Heart left ventricle (tissue), 16 donors: Measurements from ENCODE around the gene MMAB. TPM values are rescaled to one million over a fixed set of nuclear protein-coding genes. Genes with fewer than 3 reads are reported as not detected.

ENCODE experiments used
- ATAC-seq, 4 donors: fragments of 200-7000 bp; cut with Tn5 transposase; one replicate each; pipeline ENCODE4 v1.9.1; 2020 to 2022; ENCODE audit warnings: moderate library complexity in 4 of 4, mild to moderate bottlenecking in 3 of 4, moderate number of reproducible peaks in 1 of 4
- DNase-seq, 5 donors: peaks; one replicate each; pipeline ENCODE4 v3.0.0-alpha.2; 2020
- H3K27ac ChIP-seq, 12 donors: fragments of 200-600 bp; sonication (generic) in 4 of 12; one replicate each; pipeline versions ENCODE4 v1.5.0 to v1.8.0; 2016 to 2022; ENCODE audit warnings: mild to moderate bottlenecking in 2 of 12
- H3K27me3 ChIP-seq, 9 donors: fragments of 200-600 bp; sonication (generic) in 2 of 9; one replicate each; pipeline versions ENCODE4 v1.5.1 to v1.8.0; 2016 to 2022; ENCODE audit warnings: mild to moderate bottlenecking in 3 of 9
- H3K36me3 ChIP-seq, 9 donors: fragments of 200-600 bp; sonication (generic) in 2 of 9; one replicate each; pipeline versions ENCODE4 v1.5.0 to v1.8.0; 2018 to 2022; ENCODE audit warnings: mild to moderate bottlenecking in 2 of 9
- H3K4me1 ChIP-seq, 12 donors: fragments of 200-600 bp; sonication (generic) in 4 of 12; one replicate each; pipeline versions ENCODE4 v1.5.0 to v1.8.0; 2016 to 2022; ENCODE audit warnings: mild to moderate bottlenecking in 3 of 12
- H3K4me3 ChIP-seq, 12 donors: fragments of 200-600 bp; sonication (generic) in 4 of 12; one replicate each; pipeline versions ENCODE4 v1.5.0 to v1.8.0; 2017 to 2022; ENCODE audit warnings: mild to moderate bottlenecking in 9 of 12, moderate library complexity in 4 of 12
- H3K9me3 ChIP-seq, 12 donors: fragments of 200-600 bp; sonication (generic) in 4 of 12; one replicate each; pipeline versions ENCODE4 v1.5.0 to v1.8.0; 2016 to 2022; ENCODE audit warnings: mild to moderate bottlenecking in 1 of 12
- CTCF ChIP-seq, 12 donors: fragments of 200-600 bp; sonication (generic) in 4 of 12; IDR thresholded peaks; one replicate each; pipeline versions ENCODE4 v1.5.0 to v1.8.0; 2018 to 2022; ENCODE audit warnings: antibody characterized with exemption in 12 of 12, mild to moderate bottlenecking in 5 of 12
- POLR2A ChIP-seq, 2 donors: fragments of 450-650 bp; IDR thresholded peaks; one replicate each; pipeline ENCODE4 v1.6.1; 2017; ENCODE audit warnings: antibody characterized with exemption in 2 of 2, mild to moderate bottlenecking in 2 of 2, moderate library complexity in 2 of 2
- WGBS, 4 donors: extraction: QIAGEN DNeasy Blood & Tissue Kit in 2 of 4; methylation state at CpG; one replicate each; pipeline versions ENCODE4 v1.1.5 to v1.1.7; 2013 to 2018; 5-methylcytosine and 5-hydroxymethylcytosine counted together
- intact Hi-C, 10 donors: fragments of 100-400 bp; cut with DNase I; formaldehyde crosslinking; loops; one replicate each; pipeline versions ENCODE4 v1.11.1 to v1.14.2; 2022
- polyA plus RNA-seq, 2 donors: library from polyadenylated mRNA; stranded (reverse); fragments of 200-250 nt; gene quantifications; one replicate each; pipeline ENCODE4 v1.2.3, GENCODE V29; 2013
- total RNA-seq, 9 donors: library from RNA; depleted of rRNA in 2 of 9; stranded (reverse); fragments of >200 nt in 2 of 9; fragmentation: NEBNext Ultra II Directional in 3 of 9; extraction: Animal tissue kit (Norgen Biotek cat#: 25700) in 3 of 9; gene quantifications; one replicate each; pipeline versions ENCODE4 v1.1.0 to v1.2.4, GENCODE V29; 2016 to 2023
- donor health status: ischemic (EF 13 %, LVEDD 7.1; RV severe dilation, severe dysfunction).
- donor health status: healthy with polysubstance abuse.
- donor health status: DM: no; HTN: yes; CAD: no.
- donor health status: DM: no; HTN: no; CAD: no.
- donor health status: ischemic (EF 25% LVEDD 6.9; RV normal size, moderate dysfunction).
- donor health status: ischemic (EF 25% LVEDD 5.7; RV mildly dilated, moderate dysfunction).
- donor health status: healthy.
- donor health status: DM: yes; HTN: yes; CAD: no.
- donor health status: ischemic (EF 35%, LVEDD 5.7; RV mildly dilated, moderate dysfunction).
- donor health status: nonischemic (EF 11% LVEDD 7.7; RV severe dilation, severe dysfunction).
- donor health status: DM: yes; HTN: yes; CAD: no.
- donor health status: PGD.
- donor health status: ischemic (EF 29% LVEDD 5.4; RV normal size, mild dysfunction).
- donor health status: nonischemic (EF 23%, LVEDD 6.1; RV moderate dilation, normal function).

The MMAB gene
- total and polyA plus RNA-seq, 11 donors = 29.5 to 43.4 (median 34.5) TPM

GRCh38 chr12:109545826-109546225 lies 27.5 kb downstream of the MMAB start:
- intact Hi-C loops = no loop called here
- peaks cover 0 to 13% (median 7%) of the 10 kb centered on the region in 12 donors for H3K4me1 ChIP-seq
- no peak overlapping the region for H3K27ac ChIP-seq
- no peaks in the 10 kb centered on the region for H3K36me3 ChIP-seq
- H3K9me3 ChIP-seq = no peaks in the 10 kb centered on the region
- ATAC-seq (no peak), DNase-seq (peak in 1 of 5 donors; percentile 28)
- no peak overlapping the region for H3K4me3 ChIP-seq
- 51 to 65% (median 55%) methylated on average over 5 of the region's 5 CpGs for whole genome bisulfite sequencing, 4 donors
- no peak for TF ChIP-seq POLR2A (IDR thresholded peaks at IDR 0.05)
- TF ChIP-seq CTCF (IDR thresholded peaks at IDR 0.05) = no peak
- peaks cover 0 to 19% (median 4%) of the 10 kb centered on the region in 9 donors for H3K27me3 ChIP-seq

GRCh38 chr12:109544955-109545531 lies 28.3 kb downstream of the MMAB start:
- peaks cover 0 to 13% (median 7%) of the 10 kb centered on the region in 12 donors for H3K4me1 ChIP-seq
- ATAC-seq (peak; percentile 45 to 73 (median 64)), DNase-seq (peak in 1 of 5 donors; percentile 63)
- TF ChIP-seq CTCF (IDR thresholded peaks at IDR 0.05) (no peak), POLR2A (IDR thresholded peaks at IDR 0.05) (no peak)
- 33 to 50% (median 39%) methylated on average over 5 to 7 of the region's 7 CpGs for WGBS, 4 donors
- H3K9me3 ChIP-seq = no peaks in the 10 kb centered on the region
- no peak overlapping the region for H3K4me3 ChIP-seq
- intact Hi-C loops = no loop called here
- H3K27me3 ChIP-seq = peaks cover 0 to 12% (median under 1%) of the 10 kb centered on the region in 9 donors
- H3K27ac ChIP-seq = peak overlapping the region in 1 of 12 donors; percentile 3
- peaks cover 0 to 4% (median 0%) of the 10 kb centered on the region in 9 donors for H3K36me3 ChIP-seq

- Histone ChIP-seq H3K4me3 (no peak overlapping the region), H3K36me3 (peaks cover 0 to 5% (median 0%) of the 10 kb centered on the region in 9 donors), H3K9me3 (no peaks in the 10 kb centered on the region), H3K27ac (no peak overlapping the region), H3K4me1 (peaks cover 0 to 13% (median 7%) of the 10 kb centered on the region in 12 donors), H3K27me3 (peaks cover 0 to 6% (median 0%) of the 10 kb centered on the region in 9 donors)
- ATAC-seq = no peak
- no peak for TF ChIP-seq CTCF (IDR thresholded peaks at IDR 0.05)
- TF ChIP-seq POLR2A (IDR thresholded peaks at IDR 0.05) = no peak
- intact Hi-C loops = no loop called here
- no peak for DNase-seq
- 84 to 93% (median 91%) methylated on average over 6 of the region's 6 CpGs for WGBS, 4 donors
Observed at GRCh38 chr12:109542876-109543275, 30.4 kb downstream of the MMAB start.

GRCh38 chr12:109542014-109542413 lies 31.3 kb downstream of the MMAB start:
- Histone ChIP-seq H3K36me3 (peaks cover 0 to 5% (median 0%) of the 10 kb centered on the region in 9 donors), H3K27me3 (no peaks in the 10 kb centered on the region), H3K27ac (no peak overlapping the region), H3K4me1 (peaks cover 0 to 13% (median 7%) of the 10 kb centered on the region in 12 donors), H3K4me3 (no peak overlapping the region), H3K9me3 (no peaks in the 10 kb centered on the region)
- 80 to 96% (median 90%) methylated on average over 2 of the region's 2 CpGs for WGBS, 4 donors
- TF ChIP-seq CTCF (IDR thresholded peaks at IDR 0.05) = no peak
- no peak for TF ChIP-seq POLR2A (IDR thresholded peaks at IDR 0.05)
- intact Hi-C loops = no loop called here
- ATAC-seq (no peak), DNase-seq (no peak)
